WTC11 (cell line): ENCODE data around the gene NWD2.

Experiments used
- CREB1 ChIP-seq: sonication (generic); formaldehyde crosslinking; IDR thresholded peaks from 2 replicates; pipeline ENCODE4 v1.8.0; 2023; ENCODE audit warnings: mild to moderate bottlenecking, missing genetic modification reagents
- CTCF ChIP-seq: fragments of 200-600 bp; IDR thresholded peaks from 2 replicates; pipeline ENCODE4 v1.8.0; 2022; ENCODE audit warnings: antibody characterized with exemption
- IRF1 ChIP-seq: sonication (generic); formaldehyde crosslinking; IDR thresholded peaks from 2 replicates; pipeline ENCODE4 v1.8.0; 2023; ENCODE audit warnings: missing genetic modification reagents
- NR2C2 ChIP-seq: sonication (generic); formaldehyde crosslinking; IDR thresholded peaks from 2 replicates; pipeline ENCODE4 v1.8.0; 2022; ENCODE audit warnings: mild to moderate bottlenecking, missing genetic modification reagents
- STAT6 ChIP-seq: sonication (generic); formaldehyde crosslinking; conservative IDR thresholded peaks from 2 replicates; pipeline ENCODE4 v1.8.1; 2023; ENCODE audit warnings: mild to moderate bottlenecking, low read depth, missing genetic modification reagents, moderate library complexity
- TEAD1 ChIP-seq: sonication (generic); formaldehyde crosslinking; IDR thresholded peaks from 2 replicates; pipeline ENCODE4 v1.8.0; 2022; ENCODE audit warnings: mild to moderate bottlenecking, missing genetic modification reagents
- ZNF219 ChIP-seq: sonication (generic); formaldehyde crosslinking; IDR thresholded peaks from 2 replicates; pipeline ENCODE4 v1.8.0; 2023; ENCODE audit warnings: missing genetic modification reagents, mild to moderate bottlenecking, borderline replicate concordance

- TF ChIP-seq TEAD1 (CRISPR knock-in tag): no peak
- TF ChIP-seq NR2C2 (CRISPR knock-in tag): no peak
- no peak for TF ChIP-seq STAT6
- TF ChIP-seq CTCF: no peak
- TF ChIP-seq ZNF219 (CRISPR knock-in tag): no peak
- TF ChIP-seq CREB1 (CRISPR knock-in tag): no peak
- TF ChIP-seq IRF1 (CRISPR knock-in tag): no peak
Observed at GRCh38 chr4:37455301-37456131, 211.0 kb downstream of the NWD2 start.
